ENCODE results near the gene CRYAB.
"Not testable (repeated sequence)": the region's sequence is repeated elsewhere in the genome, so short reads cannot be mapped to it uniquely, and the experiment has no call there.

Gene CRYAB

GRCh38 chr11:111933176-111933575 is 21.6 kb upstream of the CRYAB start:
- not testable (repeated sequence) for DNase-seq

- no peak for DNase-seq
Observed at GRCh38 chr11:111932611-111932950, 21.0 kb upstream of the CRYAB start.

GRCh38 chr11:111930472-111930871 is 18.9 kb upstream of the CRYAB start:
- no peak for DNase-seq

- peak; percentile 98 for DNase-seq
Observed at GRCh38 chr11:111926505-111927391, 15.2 kb upstream of the CRYAB start.

- DNase-seq = no peak
Observed at GRCh38 chr11:111925953-111926352, 14.4 kb upstream of the CRYAB start.

DNA sequence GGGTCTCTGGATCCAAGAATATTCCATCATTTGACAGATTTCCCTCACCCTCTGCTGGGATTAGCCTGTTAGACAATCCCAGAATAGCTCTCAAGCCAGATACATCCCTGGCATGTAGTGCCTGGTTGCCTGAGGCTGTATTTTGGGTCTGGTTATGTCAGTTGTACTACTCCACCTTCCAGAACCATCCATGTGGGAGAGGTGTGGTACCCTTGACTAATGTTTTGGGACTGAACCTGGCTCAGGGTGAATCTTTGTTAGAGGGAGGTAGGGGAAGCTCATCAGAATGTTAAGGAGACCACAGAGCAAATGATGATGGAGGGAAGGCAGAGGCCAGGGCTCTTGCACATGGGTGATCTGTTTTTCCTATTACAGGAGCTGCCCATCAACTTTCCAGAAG is 12.4 kb upstream of the CRYAB start:
- DNase-seq = no peak

DNA sequence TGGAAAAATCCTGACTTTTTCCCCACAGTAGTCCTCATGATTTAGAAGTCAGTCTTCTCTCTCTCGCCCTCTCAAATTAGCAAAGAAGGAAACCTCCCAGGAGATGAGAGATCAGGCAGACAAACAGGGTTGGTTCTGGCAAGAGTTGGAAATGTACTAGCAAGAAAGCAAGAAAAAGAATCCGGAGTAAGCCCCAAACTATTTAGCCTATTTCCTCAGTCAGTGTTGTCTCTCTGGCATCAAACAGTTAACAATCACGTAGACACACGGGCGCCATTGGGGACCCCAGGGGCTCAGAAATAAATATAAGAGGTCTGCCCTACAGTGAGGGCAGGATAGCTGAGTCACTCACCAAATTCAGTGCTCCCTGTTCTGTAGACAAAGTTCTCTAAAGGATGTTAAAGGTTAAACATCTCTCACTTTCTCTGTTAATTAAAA is 11.8 kb upstream of the CRYAB start:
- DNase-seq = no peak

DNA sequence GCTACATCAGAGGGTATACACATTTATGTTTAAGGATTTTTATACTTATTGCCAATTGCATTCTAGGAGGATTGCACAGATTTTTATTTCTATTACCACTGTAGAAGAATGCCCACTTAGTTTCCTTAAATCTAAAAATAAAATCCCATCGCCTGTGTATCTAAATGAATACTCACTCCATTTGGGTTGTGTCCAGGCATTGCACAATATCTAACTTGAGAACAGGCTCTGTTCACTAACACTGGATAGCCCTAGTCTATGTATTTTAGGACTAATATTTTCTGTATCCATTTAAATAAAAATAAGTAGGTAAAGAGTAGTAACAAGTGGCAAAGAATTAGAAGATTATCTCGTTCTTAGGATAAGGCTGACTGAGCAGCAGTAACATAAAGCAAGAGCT is 11.2 kb upstream of the CRYAB start:
- DNase-seq = no peak

GRCh38 chr11:111921541-111922230 is 10.1 kb upstream of the CRYAB start:
- DNase-seq = no peak

GRCh38 chr11:111920908-111921307 is 9.3 kb upstream of the CRYAB start:
- no peak for DNase-seq

- no peak for DNase-seq
Observed at GRCh38 chr11:111918390-111919256, 7.1 kb upstream of the CRYAB start, which contains the start of gene C11orf52. C11orf52 (plus strand) TSS chr11:111918913; CDS start chr11:111918973, 60 bp downstream.

DNA sequence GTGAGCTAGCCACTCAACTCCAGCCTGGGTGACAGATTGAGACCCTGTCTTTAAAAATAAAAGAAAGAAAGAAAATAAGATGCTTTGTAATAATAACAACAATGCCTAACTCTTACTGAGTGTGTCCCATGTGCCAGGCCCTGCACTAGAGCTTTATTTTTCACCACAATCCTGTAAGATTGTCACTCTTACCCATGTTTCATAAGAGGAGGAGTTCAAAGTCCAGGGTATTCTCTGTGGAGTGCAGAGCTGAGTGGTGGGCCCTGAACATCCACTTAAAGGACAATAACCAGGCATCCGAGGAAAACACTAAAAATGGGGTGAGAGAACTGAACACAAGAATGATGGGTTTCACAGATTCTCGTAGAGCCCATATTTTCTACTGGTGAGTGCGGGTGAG is 6.2 kb upstream of the CRYAB start:
- no peak for DNase-seq

- no peak for DNase-seq
Observed at GRCh38 chr11:111917312-111917711, 5.7 kb upstream of the CRYAB start.

- DNase-seq = no peak
Observed at GRCh38 chr11:111916768-111917167, 5.2 kb upstream of the CRYAB start.

GRCh38 chr11:111913997-111914396 is 2.4 kb upstream of the CRYAB start:
- no peak for DNase-seq

GRCh38 chr11:111913031-111913861 is 1.7 kb upstream of the CRYAB start:
- DNase-seq = no peak

DNA sequence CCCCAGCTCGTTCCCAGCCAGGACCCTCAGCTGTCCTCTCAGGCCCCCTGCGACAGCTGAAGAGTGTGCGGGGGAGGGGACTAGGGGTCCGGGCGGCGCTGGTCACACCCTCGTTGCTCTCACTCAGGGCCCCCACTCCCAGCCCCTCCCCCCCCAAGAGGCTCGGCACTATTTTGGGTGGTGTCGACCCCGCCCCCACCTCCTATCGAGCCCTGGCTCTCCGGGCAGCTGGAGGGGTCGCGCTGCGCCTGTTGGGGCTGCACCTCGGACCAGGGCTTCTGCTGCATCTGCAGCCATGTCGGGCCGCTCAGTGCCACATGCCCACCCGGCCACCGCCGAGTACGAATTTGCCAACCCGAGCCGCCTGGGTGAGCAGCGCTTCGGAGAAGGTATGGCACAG is 965 bp upstream of the CRYAB start, which contains the start of gene HSPB2:
TSS of gene HSPB2 (plus strand) at position 200 of the 400 bp plus-strand sequence. CDS start at position 296, 96 bp downstream.
- no peak for DNase-seq

- DNase-seq = no peak
Observed at GRCh38 chr11:111910676-111911562, 651 bp downstream of the CRYAB start.

- DNase-seq = no peak
Observed at GRCh38 chr11:111909378-111909777, 2.2 kb downstream of the CRYAB start.

GRCh38 chr11:111908639-111909305 is 2.8 kb downstream of the CRYAB start:
- DNase-seq = no peak

Measured in stimulated activated naive CD4-positive, alpha-beta T cell treated with Interleukin-2 at 50 U/mL for 16 hours (primary cell).